ENCODE measurements around the gene HSF2BP.
"Not testable (repeated sequence)": the region's sequence is repeated elsewhere in the genome, so short reads cannot be mapped to it uniquely, and the experiment has no call there.

- TF ChIP-seq, protein P1, sequence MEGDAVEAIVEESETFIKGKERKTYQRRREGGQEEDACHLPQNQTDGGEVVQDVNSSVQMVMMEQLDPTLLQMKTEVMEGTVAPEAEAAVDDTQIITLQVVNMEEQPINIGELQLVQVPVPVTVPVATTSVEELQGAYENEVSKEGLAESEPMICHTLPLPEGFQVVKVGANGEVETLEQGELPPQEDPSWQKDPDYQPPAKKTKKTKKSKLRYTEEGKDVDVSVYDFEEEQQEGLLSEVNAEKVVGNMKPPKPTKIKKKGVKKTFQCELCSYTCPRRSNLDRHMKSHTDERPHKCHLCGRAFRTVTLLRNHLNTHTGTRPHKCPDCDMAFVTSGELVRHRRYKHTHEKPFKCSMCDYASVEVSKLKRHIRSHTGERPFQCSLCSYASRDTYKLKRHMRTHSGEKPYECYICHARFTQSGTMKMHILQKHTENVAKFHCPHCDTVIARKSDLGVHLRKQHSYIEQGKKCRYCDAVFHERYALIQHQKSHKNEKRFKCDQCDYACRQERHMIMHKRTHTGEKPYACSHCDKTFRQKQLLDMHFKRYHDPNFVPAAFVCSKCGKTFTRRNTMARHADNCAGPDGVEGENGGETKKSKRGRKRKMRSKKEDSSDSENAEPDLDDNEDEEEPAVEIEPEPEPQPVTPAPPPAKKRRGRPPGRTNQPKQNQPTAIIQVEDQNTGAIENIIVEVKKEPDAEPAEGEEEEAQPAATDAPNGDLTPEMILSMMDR (IDR thresholded peaks at IDR 0.05), result not testable (repeated sequence)
- not testable (repeated sequence) for TF ChIP-seq POLR2A (IDR thresholded peaks at IDR 0.05)
Observed at GRCh38 chr21:43488235-43488634, 171.1 kb downstream of the HSF2BP start.
